HepG2 (cell line): Measurements from ENCODE around the gene FAM162A. TPM values are rescaled to one million over a fixed set of nuclear protein-coding genes. Genes with fewer than 3 reads are reported as not detected.

ENCODE experiments used
- ATAC-seq: fragments of 200-7000 bp; cut with Tn5 transposase; 3 replicates; pipeline ENCODE4 v1.9.1; 2020; ENCODE audit warnings: mild to moderate bottlenecking, moderate library complexity
- BruUV-seq: library from RNA; stranded (reverse); fragments of 400-500 nt; replicated peaks from 2 replicates; lab custom pipeline; 2021; lab: Mats Ljungman, UMichigan
- CTCF ChIA-PET: fragments of 300-600 bp; formaldehyde crosslinking; extraction: SDS; loops from one replicate; lab custom pipeline; 2021; ENCODE audit warnings: low total read pairs, inconsistent platforms, low intra/inter-chr PET ratio; lab: Yijun Ruan, JAX
- POLR2A ChIA-PET: fragments of 350-600 bp; sonication (Branson Sonifier 250); formaldehyde crosslinking; loops from one replicate; lab custom pipeline; 2020; ENCODE audit warnings: antibody characterized with exemption, inconsistent platforms; lab: Yijun Ruan, JAX
- DNase-seq: peaks from one replicate; pipeline ENCODE4 v3.0.0-alpha.2; 2015; ENCODE audit warnings: low spot score
- FAIRE-seq: peaks from 3 replicates; lab custom pipeline; 2011; peaks lifted over from hg19 to GRCh38; lab: Jason Lieb, UNC
- H2AFZ ChIP-seq: one replicate; pipeline ENCODE4 v1.6.1; 2011; ENCODE audit warnings: low read length, inconsistent platforms
- H3K27ac ChIP-seq: fragments of 300-600 bp; 3 replicates; pipeline ENCODE4 v1.8.0; 2011; ENCODE audit warnings: mixed run types, mild to moderate bottlenecking, mixed read lengths, low read length, inconsistent platforms; ENCODE audit not compliant: insufficient read depth; ENCODE audit errors: extremely low read length
- H3K27me3 ChIP-seq, 2 experiments: fragments of 200-600 bp in 1 of 2; 2 replicates in 1 of 2; 3 replicates in 1 of 2; pipeline versions ENCODE4 v1.6.0 to v1.8.0; 2011; ENCODE audit warnings: low read length in 2 of 2, mild to moderate bottlenecking in 2 of 2, moderate library complexity in 2 of 2, inconsistent platforms in 1 of 2; ENCODE audit not compliant: insufficient read depth in 2 of 2, control insufficient read depth in 1 of 2
- H3K36me3 ChIP-seq, 2 experiments: fragments of 200-600 bp in 1 of 2; replicated peaks in 1 of 2; 2 replicates in 1 of 2; 3 replicates in 1 of 2; pipeline versions ENCODE4 v1.5.1 to v1.8.0; 2011; ENCODE audit warnings: low read length in 2 of 2, inconsistent platforms in 1 of 2; ENCODE audit not compliant: insufficient read depth in 2 of 2, control insufficient read depth in 1 of 2
- H3K4me1 ChIP-seq: 2 replicates; pipeline ENCODE4 v1.5.1; 2012; ENCODE audit warnings: low read length, inconsistent platforms; ENCODE audit not compliant: insufficient read depth
- H3K4me2 ChIP-seq: 2 replicates; pipeline ENCODE4 v1.6.0; 2011; ENCODE audit warnings: low read depth, low read length, inconsistent platforms
- H3K4me3 ChIP-seq, 3 experiments: fragments of 200-600 bp in 1 of 3; sonication (generic), shearing (Covaris generic) in 1 of 3; replicated peaks in 1 of 3; 2 replicates each; pipeline ENCODE4 v1.5.1; 2011 to 2016; ENCODE audit warnings: low read length in 3 of 3, inconsistent platforms in 2 of 3, low read depth in 2 of 3, mild to moderate bottlenecking in 2 of 3, control low read depth in 1 of 3, mixed read lengths in 1 of 3; ENCODE audit not compliant: insufficient read depth in 1 of 3
- H3K79me2 ChIP-seq: one replicate; pipeline ENCODE4 v1.6.1; 2011; ENCODE audit warnings: low read length, inconsistent platforms; ENCODE audit not compliant: insufficient read depth
- H3K9ac ChIP-seq: 2 replicates; pipeline ENCODE4 v1.6.0; 2011; ENCODE audit warnings: mild to moderate bottlenecking, low read depth, low read length, inconsistent platforms; ENCODE audit not compliant: insufficient read depth
- H3K9me3 ChIP-seq: 2 replicates; pipeline ENCODE4 v1.5.1; 2012; ENCODE audit warnings: mild to moderate bottlenecking, low read length
- H4K20me1 ChIP-seq: 2 replicates; pipeline ENCODE4 v1.6.0; 2011; ENCODE audit warnings: inconsistent platforms, mild to moderate bottlenecking, low read length, moderate library complexity; ENCODE audit not compliant: insufficient read depth
- CHD4 ChIP-seq: fragments of 200-600 bp; sonication (generic); IDR thresholded peaks from 2 replicates; pipeline ENCODE4 v1.7.0; 2017; ENCODE audit warnings: mild to moderate bottlenecking, low read length, borderline replicate concordance
- KDM5B ChIP-seq: sonication (generic); formaldehyde crosslinking; IDR thresholded peaks from 2 replicates; pipeline ENCODE4 v1.4.0; 2020; ENCODE audit warnings: missing genetic modification reagents, mild to moderate bottlenecking, borderline replicate concordance
- RFX3 ChIP-seq: IDR thresholded peaks from 2 replicates; pipeline ENCODE4 v1.6.1; 2016; ENCODE audit warnings: missing biosample characterization, missing genetic modification reagents
- SMC3 ChIP-seq: IDR thresholded peaks from 2 replicates; pipeline ENCODE4 v1.6.1; 2011; ENCODE audit warnings: low read length, improper control_type of control experiment
- ZBTB2 ChIP-seq: sonication (generic); formaldehyde crosslinking; IDR thresholded peaks from 2 replicates; pipeline ENCODE4 v1.8.0; 2022; ENCODE audit warnings: low read depth, missing genetic modification reagents
- ZNF704 ChIP-seq: sonication (generic); formaldehyde crosslinking; IDR thresholded peaks from 2 replicates; pipeline ENCODE4 v1.8.1; 2023; ENCODE audit warnings: mild to moderate bottlenecking, inconsistent platforms, moderate library complexity, missing genetic modification reagents, borderline replicate concordance
- WGBS: methylation state at CpG from one replicate; pipeline ENCODE4 v1.1.6; 2017; ENCODE audit warnings: low lambda C conversion rate; 5-methylcytosine and 5-hydroxymethylcytosine counted together
- in situ Hi-C: cut with HindIII; loops from 2 replicates; pipeline ENCODE4 v1.10.0; 2017; ENCODE audit warnings: low pct_unique_long_range_greater_than_20kb; ENCODE audit not compliant: extremely low pct_ligation_motif_present
- intact Hi-C: fragments of 100-400 bp; cut with micrococcal nuclease; formaldehyde crosslinking; loops from one replicate; pipeline ENCODE4 v1.10.0; 2022; ENCODE audit not compliant: unreplicated experiment
- polyA plus RNA-seq, 8 experiments: library from polyadenylated mRNA; depleted of rRNA in 3 of 8; stranded (reverse) in 7 of 8; unstranded in 1 of 8; fragments of >200 nt; fragmentation: Illumina TruSeq in 4 of 8; extraction: Trizol in 4 of 8; gene quantifications; 2 replicates each; pipeline versions ENCODE4 v1.2.1 to v1.2.3, GENCODE V29; 2011 to 2016; ENCODE audit warnings: low read depth in 4 of 8, missing spikeins in 1 of 8, mixed read lengths in 1 of 8; ENCODE audit not compliant: insufficient read depth in 1 of 8
- total RNA-seq, 5 experiments: library from RNA; depleted of rRNA; stranded (reverse); fragments of >200 nt; fragmentation: Illumina TruSeq; extraction: Trizol; gene quantifications; 2 replicates each; pipeline ENCODE4 v1.2.3, GENCODE V29; 2016; ENCODE audit warnings: low read depth in 1 of 5

FAM162A gene
- total and polyA plus RNA-seq, 2 of the 13 experiments (the other 11 are each of a cell fraction or from before 2014, with no cell fraction given): 115 to 155 TPM

- ChIA-PET CTCF (no interaction called here), POLR2A (interaction anchor here (1.7 kb wide), 1 partner anchor 9 kb away, joined by 11 read pairs; the partner anchor contains the start of genes FAM162A and MIX23)
- BruUV-seq: no TSS peak
- TF ChIP-seq KDM5B: no peak
- no peak for TF ChIP-seq ZNF704 (CRISPR knock-in tag)
- TF ChIP-seq CHD4: no peak
- no peak for TF ChIP-seq ZBTB2 (CRISPR knock-in tag)
- no peak for TF ChIP-seq SMC3
- no peak for TF ChIP-seq RFX3 (CRISPR knock-in tag)
- DNase-seq: no peak
- 94% methylated on average over 1 of the region's 1 CpG for WGBS
- peaks cover 7 to 33% of the 10 kb centered on the region in 2 experiments for H3K36me3 ChIP-seq
- no peak for FAIRE-seq
- no peak overlapping the region for H3K4me2 ChIP-seq
- in situ Hi-C loops (no loop called here), intact Hi-C loops (no loop called here)
- H3K4me1 ChIP-seq: peaks cover 67% of the 10 kb centered on the region
- H3K4me3 ChIP-seq: no peak overlapping the region
- no peaks in the 10 kb centered on the region for H3K9me3 ChIP-seq
- H3K9ac ChIP-seq: no peak overlapping the region
- no peak overlapping the region for H3K27ac ChIP-seq
- H2AFZ ChIP-seq: no peak overlapping the region
- H3K27me3 ChIP-seq: no peaks in the 10 kb centered on the region
- H4K20me1 ChIP-seq: no peaks in the 10 kb centered on the region; the same call in 1 of the 2 replicates
- no peak for ATAC-seq
- peaks cover 69% of the 10 kb centered on the region for H3K79me2 ChIP-seq
Observed at GRCh38 chr3:122374034-122374433, 9.9 kb upstream of the FAM162A start.
